HG02852 (cell line): Measurements from ENCODE around the gene ZNF417.
"Not testable (repeated sequence)": the region's sequence is repeated elsewhere in the genome, so short reads cannot be mapped to it uniquely, and the experiment has no call there.

ENCODE experiments used
- ATAC-seq: cut with Tn5 transposase; IDR thresholded peaks from one replicate; pipeline ENCODE4 v1.9.1; 2021; ENCODE audit warnings: mild to moderate bottlenecking, moderate library complexity; ENCODE audit not compliant: unreplicated experiment

Gene ZNF417

DNA sequence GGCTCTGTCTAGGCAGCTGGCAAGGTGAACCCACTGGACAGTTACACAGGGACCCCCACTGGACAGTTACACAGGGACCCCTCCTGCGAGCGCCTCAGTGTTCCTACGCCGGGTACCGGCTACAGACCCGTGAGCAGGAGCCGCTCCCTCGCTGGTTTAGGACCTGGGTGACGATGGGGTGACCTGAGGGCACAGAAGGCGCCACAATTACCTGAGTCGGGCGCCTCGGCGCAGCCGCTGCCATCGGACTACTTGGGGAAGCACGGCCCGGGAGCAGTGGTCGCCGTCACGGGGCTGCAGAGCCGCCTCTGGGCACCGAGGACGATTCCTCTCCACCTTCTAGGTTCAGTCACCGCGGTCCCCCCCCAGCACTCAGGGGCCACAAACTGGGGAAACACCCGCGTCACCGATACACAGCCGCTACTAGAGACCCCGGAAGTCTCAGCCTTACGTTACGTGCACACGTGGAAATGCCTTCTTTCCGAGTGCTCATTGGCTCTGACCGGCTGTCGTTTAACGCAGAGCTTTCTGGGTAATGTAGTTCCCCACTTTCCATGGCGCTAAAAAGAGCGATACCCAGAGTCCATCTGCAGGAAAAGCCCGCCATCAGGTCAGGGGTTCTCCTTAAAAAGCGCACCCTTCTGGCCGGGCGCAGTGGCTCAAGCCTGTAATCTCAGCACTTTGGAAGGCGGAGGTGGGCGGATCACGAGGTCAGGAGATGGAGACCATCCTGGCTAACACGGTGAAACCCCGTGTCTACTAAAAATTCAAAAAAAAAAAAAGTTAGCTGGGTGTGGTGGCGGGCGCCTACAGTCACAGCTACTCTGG lies at the start of gene ZNF417:
Gene ZNF417, minus strand, starts transcription at position 425 of the 828 bp plus-strand sequence. Its CDS starts 181 bp downstream, at position 244.
- peak; percentile 98 for ATAC-seq

DNA sequence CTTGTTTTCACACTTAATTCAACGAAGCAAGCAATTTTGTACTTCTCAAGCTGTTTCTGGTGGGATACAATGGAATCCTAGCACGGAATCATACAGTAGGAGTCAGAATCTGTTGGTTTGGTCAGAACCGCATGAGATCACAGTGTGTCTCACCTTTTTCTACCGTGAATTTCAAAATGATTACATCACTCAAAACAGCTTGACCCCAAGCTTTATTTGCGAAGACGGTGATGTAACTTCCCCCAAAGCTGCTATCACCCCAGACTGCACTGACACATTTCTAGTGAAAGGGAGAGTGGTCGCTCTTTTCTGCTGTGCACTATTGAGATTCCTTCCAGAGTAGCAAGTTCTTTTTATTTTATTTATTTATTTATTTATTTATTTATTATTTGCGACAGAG lies 48.4 kb upstream of the ZNF417 start:
- no peak for ATAC-seq

DNA sequence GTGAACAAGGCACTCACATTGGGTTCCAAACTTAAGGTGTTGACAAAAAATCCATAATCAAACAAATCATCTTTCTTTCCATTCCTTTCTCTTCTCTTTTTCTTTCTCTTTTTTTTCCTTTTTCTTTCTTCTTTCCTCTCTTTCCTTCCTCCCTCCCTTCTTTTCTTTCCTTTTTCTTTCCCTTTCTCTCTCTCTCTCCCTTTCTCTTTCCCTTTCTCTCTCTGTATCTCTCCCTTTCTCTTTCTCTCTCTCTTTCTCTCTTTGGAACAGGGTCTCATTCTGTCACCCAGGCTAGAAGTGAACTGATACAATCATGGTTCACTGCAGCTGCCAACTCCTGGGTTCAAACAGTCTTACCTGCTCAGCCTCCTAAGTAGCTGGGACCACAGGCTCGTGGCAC lies 45.4 kb upstream of the ZNF417 start:
- ATAC-seq: no peak

DNA sequence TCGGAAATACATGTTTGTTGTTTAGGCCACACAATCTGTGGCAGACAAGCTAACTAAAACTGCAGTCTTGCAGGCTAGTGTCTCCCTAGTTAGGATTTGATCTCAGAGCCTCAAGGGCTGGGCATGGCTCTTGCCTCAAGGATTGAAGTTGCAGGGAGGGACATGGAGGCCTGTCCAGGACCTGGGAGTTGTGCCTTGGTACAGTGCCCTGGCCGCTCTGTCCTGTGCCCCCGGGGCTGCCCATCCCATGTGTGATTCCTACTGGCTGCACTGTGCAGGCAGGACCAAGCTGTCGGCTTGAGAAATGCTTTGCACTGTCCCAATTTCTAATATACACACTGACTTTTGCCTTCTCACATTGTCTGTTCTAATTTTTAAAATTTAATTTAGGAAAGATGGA lies 38.6 kb upstream of the ZNF417 start:
- ATAC-seq: no peak

DNA sequence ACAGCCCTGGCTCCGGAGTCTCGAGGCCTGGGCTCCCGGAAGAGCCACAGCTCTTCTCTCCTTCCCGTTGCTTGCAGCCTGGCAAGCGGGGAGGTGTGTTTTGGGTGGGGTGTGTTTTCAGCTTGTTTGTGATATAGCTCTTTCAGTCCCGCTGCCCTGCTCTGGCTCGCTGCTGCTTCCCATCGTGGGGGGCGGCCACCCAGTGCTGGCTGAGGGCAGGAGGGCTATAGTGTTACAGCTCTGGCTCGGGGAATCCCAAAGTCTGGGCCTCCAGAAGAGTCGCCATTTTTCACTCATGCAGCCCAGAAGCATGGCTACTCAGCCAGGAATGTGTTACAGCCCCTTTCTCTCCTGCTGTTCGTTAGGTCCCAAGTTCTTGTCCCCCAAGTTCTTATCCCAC lies 33.3 kb upstream of the ZNF417 start:
- ATAC-seq: no peak

DNA sequence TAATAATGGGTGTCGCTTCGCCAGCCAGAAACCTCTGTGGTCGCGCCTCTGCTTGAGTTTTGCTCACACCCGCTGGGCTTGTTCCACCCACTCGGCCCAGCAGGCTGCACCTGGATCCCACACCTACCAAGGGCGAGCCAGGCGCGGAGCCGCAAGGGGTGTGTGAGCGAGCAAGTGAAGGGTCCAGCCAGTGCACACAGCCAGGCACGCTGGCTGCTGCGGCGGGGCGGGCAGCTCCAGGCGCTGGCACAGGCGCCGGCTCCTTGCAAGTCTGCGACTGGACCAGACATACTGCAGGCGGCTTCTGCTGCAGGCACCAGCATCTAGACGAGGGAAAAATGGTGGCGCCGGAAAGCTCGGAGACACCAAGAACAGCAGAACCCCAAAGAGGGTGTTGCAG lies 32.9 kb upstream of the ZNF417 start:
- no peak for ATAC-seq

DNA sequence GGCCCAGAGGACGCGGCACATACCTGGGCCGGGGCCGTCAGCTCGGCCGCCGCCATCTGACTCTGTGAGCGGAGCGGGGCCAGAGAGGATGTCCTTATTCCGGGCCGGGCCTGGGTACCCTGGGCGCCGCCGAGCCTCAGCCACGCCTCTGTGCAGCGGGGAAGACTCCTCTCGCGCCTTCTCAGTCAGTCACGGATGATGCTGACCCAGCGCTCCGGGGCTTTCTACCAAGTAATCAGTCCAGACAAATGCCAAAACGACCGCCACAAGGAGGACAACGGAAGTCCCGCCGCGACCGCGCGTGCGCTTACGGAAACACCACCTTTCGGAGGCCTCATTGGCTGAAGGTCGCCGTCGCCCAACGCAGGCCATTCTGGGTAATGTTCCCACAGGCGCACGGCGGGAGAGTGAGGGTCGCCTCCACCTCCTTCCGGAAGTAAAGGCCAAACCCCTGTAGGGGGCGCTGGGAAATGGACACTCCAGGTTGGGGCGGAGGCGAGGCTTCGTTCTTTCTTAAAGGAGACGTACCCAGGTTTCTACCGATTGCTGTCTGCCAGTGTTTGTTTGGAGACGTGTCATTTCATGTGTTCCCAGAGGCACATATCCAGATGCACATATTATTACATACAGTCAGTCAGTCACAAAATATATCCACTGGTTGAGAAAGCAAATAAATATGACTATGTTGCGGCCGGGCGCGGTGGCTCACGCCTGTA lies 31.2 kb upstream of the ZNF417 start, which contains the start of gene ZNF256:
Gene ZNF256, minus strand, starts transcription at position 288 of the 716 bp plus-strand sequence. Its CDS starts 232 bp downstream, at position 56.
- ATAC-seq: peak; percentile 92

DNA sequence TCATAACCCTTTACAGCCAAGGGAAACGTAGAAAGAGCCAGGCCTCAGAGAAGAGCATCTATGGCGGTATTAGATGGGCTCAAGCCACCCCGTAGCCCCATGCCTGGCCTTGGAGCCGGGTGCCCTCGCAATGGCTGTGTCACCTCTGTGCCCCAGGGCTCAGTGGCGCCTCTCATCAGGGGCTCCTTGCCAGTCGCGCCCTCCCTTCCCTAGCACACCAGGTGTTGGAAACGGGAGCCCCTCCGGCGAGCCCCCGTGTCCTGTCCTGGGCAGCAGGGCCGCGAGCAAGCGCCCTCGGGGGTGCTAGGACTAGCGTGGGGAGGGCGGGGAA lies 30.7 kb upstream of the ZNF417 start:
- ATAC-seq: no peak

DNA sequence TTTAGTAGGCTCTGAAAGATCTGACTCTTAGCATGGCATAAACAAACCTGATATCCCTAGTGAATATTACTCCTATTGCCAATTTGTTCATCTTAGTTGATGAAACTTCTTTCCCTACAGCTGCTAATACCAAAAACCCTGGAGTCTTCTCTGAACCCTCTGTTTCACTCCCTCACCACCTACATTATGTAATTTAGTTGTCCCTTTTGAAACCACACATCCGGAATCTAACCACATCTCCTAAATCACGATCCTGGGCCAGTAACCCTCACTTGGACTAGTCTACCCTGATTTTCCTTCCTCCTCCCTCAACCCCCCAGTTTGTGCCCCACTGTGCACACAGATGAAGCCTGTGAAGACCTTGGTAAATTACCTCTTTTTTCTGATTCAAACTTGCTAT lies 29.9 kb upstream of the ZNF417 start:
- ATAC-seq: no peak

DNA sequence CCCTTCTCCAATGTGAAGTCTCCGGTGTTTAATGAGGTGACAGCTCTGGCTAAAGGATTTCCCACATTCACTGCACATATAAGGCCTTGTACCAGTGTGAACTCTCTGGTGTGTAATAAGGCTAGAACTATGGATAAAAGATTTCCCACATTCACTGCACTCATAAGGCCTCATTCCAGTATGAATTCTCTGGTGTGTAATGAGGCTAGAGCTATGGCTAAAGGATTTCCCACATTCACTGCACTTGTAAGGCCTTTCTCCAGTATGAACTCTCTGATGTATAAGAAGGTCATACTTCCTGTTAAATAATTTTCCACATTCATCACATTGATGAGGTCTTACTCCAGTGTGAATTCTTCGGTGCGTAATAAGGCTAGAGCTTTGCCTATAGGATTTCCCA lies 25.2 kb upstream of the ZNF417 start:
- ATAC-seq: no peak

DNA sequence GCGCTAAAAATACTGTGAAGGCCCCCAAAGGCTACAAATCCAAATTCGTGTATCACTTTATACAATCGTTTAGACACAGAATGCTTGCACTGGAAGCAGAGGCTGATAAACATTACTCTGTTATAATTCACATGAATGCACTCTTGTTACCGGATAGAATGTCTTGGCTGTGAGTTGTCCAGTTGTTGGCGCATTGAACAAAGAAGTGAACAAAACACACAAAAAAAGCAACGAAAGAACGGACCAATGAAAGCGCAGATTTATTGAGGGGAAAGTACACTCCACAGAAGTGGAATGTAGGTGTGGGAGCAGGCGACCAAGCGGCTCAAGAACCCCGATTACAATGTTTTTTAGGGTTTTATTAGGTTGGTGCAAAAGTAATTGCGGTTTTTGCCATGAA lies 19.3 kb upstream of the ZNF417 start:
- ATAC-seq: no peak

DNA sequence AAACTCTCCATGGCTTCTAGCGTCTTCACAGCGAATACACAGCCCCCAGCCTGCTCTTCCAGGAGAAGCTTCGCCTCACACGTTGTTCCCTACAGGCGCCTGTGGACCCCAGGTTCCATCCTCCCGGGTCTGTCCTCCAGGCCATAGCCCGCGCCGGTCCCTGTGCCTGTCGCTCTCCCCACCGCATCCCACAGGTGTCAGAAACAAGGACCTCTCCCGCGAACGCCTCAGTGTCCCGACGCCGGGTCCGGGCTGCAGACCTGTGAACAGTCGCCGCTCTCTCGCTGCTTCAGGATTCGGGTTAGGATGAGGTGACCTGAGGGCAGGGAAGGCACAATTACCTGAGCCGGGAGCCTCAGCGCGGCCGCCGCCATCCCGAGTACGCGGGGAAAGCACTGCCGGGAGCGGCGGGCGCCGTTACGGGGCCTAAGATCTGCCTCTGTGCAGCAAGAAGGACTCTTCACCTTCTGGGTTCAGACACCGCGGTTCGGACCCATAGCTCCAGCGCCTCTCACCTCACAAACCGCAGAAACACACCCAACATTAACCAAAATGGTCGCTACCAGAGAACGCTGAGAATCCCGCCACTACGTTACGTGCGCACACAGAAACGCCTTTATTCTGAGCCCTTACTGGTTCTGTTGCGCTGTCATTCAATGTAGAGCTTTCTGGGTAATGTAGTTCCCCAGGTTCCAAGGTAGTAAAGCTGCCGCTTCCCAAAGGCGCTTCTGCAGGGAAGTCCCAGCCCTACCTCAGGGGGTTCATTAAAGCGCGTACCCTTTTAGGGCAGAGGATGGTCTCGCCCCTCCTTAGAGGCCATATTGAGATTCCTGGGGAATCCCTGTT lies 18.7 kb upstream of the ZNF417 start, which contains the start of gene ZNF418:
Gene ZNF418, minus strand, starts transcription at position 583 of the 846 bp plus-strand sequence. CDS start 1,580 bp downstream, outside the sequence.
- peak; percentile 57 for ATAC-seq

DNA sequence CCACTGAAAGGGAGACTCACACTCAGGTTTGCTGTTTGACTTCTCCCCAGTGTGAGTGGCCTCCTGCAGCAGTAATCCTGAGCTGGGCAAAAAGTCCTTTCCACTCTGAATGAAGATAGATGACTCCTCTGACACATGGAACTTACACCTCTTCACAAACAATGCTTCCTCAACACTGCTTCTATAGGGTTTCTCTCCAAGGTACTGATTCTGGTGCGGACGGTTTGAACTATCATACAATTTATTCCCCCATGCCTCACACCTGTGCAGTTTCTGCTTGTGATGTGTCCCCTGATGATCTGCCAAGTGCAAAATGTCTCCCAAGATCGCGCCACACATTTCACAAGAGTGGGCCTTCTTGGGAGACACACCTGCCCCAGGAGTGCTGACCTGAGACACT lies 11.2 kb upstream of the ZNF417 start:
- no peak for ATAC-seq

DNA sequence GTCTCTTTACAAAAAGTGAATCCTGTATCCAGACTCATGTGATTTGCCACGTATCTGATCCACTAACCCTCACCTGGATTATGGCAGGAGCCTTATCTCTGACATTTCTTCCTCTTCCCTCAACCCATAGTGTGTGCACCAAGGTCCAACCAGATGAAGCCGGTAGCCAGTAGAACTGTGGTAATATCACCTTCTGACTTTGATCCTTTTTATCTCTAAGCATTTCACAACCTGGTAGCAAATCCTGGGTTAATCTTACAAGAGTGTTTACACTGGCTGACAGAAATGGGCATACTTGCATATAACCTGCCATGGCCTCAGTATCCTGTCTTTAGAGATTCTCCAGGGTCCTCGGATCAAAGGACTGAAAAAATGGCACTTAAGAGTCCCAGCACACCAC lies 1.9 kb downstream of the ZNF417 start:
- no peak for ATAC-seq

DNA sequence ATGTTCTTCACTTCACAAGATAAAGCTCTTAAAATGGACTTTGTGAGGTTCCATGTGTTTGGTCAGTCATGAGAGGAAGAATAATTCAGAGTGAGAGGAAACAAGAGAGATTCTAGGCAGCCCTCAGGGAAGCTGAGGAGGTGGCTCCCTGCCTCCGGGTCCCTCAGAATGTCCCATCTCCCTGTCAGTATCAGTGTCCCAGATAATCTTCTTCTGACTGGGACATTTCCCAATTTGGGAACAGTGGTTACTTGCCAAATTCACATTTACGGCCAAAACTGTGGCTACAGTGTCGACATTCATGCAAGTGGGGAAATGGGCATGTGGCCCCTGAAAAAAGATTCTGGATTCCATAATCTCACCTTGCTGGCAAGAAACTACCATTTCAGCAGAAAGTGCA lies 9.0 kb downstream of the ZNF417 start:
- ATAC-seq: no peak

DNA sequence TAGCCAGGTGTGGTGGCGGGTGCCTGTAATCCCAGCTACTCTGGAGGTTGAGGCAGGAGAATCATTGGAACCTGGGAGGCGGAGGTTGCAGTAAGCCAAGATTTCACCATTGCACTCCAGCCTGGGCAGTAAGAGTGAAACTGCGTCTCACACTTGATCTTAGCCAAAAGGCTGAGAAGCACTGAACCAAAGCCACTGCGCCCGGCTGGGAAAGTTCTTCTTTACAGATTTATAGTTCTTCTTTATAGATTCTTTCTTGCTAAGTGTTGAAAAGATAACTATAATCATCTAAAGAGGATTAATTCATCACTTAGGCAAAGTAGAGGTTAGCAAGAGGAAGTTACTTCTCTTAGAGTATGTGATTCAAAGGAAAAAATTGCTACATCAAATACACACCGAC lies 11.1 kb downstream of the ZNF417 start:
- ATAC-seq: no peak

DNA sequence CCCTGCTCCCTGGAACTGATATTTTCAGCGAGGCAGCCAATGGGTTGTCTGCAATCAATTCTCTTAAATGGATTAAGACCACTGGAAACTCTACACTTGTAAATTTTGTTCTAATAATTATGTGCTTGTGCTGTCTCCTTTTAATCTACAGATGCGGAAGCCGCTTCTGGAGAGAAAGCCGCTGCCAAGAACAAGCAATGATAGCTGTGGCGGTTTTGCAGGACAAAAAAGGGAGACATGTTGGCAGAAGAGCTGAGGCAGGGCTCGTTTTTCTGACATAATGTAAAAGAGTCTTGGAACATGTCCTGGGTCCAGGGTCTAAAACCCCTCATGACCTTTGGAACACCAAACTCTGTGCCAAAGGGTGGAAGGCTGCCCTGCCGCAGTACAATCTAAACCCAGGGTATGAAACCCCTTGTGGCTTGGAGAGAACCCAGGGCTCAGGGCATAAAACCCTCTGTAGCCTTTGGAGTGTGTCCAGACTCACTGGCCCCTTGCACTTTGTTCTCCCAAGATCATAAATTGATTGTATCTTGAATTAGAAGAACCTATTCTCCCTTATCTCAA lies 12.7 kb downstream of the ZNF417 start:
- ATAC-seq: no peak

DNA sequence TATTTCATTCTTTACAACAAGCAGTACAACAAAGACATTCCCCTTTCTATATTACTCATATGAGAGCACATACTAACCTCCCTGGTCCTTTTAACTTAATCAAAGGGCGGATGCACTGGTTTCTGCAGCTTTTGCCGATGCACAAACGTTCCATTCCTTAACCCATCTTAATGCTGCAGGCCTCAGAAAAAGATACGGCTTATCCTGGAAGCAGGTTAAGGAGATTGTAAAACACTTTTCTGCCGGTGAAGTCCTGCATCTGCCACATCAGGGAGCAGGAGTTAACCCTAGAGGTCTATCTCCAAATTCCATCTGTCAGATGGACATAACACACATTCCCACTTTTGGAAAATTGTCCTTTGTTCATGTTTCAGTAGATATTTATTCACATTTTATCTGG lies 16.1 kb downstream of the ZNF417 start:
- ATAC-seq: no peak

DNA sequence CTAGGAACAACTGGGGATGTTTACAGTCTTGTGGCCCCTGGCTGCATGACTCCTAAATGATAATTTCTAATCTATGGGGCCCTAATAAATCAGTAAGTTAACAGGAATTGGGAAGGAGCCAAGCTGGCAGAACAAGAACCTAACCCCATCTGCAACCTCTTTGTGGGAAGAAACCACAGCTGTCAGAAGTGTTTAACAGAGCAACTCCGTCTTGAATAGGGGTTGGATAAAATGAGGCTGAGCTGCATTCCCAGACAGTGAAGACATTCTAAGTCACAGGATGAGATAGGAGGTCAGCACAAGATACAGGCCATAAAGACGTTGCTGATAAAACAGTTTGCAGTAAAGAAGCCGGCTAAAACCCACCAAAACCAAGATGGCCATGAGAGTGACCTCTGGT lies 25.7 kb downstream of the ZNF417 start:
- not testable (repeated sequence) for ATAC-seq

DNA sequence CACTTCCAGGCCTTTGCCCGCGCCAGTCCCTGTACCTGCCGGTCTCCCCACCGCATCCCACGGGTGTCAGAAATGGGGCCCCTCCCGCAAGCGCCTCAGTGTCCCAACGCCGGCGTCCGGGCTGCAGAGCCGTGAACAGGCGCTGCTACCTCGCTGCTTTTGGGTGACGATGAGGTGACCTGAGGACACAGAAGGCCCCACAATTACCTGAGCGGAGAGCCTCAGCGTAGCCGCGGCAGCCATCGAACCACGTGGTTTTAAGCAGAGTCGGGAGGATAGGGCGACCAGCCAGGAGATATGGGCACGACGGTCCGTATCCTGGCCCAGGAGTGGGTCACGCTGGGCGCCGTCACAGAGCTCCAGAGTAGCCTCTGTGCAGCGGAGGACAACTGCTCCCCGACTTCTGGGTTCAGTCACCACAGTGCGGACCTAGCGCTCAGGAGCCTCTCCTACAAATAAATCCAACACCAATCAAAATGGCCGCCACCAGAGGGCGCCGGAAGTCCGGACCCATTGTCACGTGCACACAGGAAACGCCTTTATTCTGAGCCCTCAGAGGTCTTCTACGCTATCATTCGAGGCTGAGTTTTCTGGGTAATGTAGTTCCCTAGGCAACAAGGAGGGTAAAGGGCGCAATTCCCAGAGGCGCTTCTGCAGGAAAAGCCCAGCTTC lies 27.7 kb downstream of the ZNF417 start, which contains the start of gene ZNF814:
Gene ZNF814, minus strand, starts transcription at position 478 of the 672 bp plus-strand sequence. Its CDS starts 235 bp downstream, at position 243.
- peak; percentile 66 for ATAC-seq
